ENCODE data around the gene PIM2. TPM values are rescaled to one million over a fixed set of nuclear protein-coding genes. Genes with fewer than 3 reads are reported as not detected.

The PIM2 gene
- polyA plus RNA-seq, 1 experiment, result 8.0 TPM

GRCh38 chrX:48905090-48905790 is 13.6 kb downstream of the PIM2 start:
- ChIA-PET CTCF (interaction anchor here (1.9 kb wide), 1 partner anchor 11 kb away, joined by 7 read pairs; no protein-coding TSS in a partner anchor), POLR2A (no interaction called here)
- H3K4me3 ChIP-seq (ENCODE audit: low read depth, low read length), result no peak overlapping the region
- peaks cover 11% of the 10 kb centered on the region for H3K36me3 ChIP-seq (ENCODE audit: control insufficient read depth, insufficient read depth, low read length)
- no peak for TF ChIP-seq CTCF (IDR thresholded peaks at IDR 0.05; ENCODE audit: insufficient read depth, low read depth, low read length)
- H3K27me3 ChIP-seq (ENCODE audit: control insufficient read depth, insufficient read depth, low read length), result no peaks in the 10 kb centered on the region
- no peak for DNase-seq (ENCODE audit: low read depth)

GRCh38 chrX:48904626-48905025 is 14.2 kb downstream of the PIM2 start:
- H3K36me3 ChIP-seq (ENCODE audit: control insufficient read depth, insufficient read depth, low read length), result peaks cover 11% of the 10 kb centered on the region
- ChIA-PET CTCF (interaction anchor here (1.0 kb wide), 1 partner anchor 110 kb away, joined by 3 read pairs; no protein-coding TSS in a partner anchor), POLR2A (no interaction called here)
- no peaks in the 10 kb centered on the region for H3K27me3 ChIP-seq (ENCODE audit: control insufficient read depth, insufficient read depth, low read length)
- no peak overlapping the region for H3K4me3 ChIP-seq (ENCODE audit: low read depth, low read length)
- no peak for DNase-seq (ENCODE audit: low read depth)
- no peak for TF ChIP-seq CTCF (IDR thresholded peaks at IDR 0.05; ENCODE audit: insufficient read depth, low read depth, low read length)

GRCh38 chrX:48904180-48904579 is 14.6 kb downstream of the PIM2 start:
- POLR2A ChIA-PET, result no interaction called here
- peaks cover 10% of the 10 kb centered on the region for H3K36me3 ChIP-seq (ENCODE audit: control insufficient read depth, insufficient read depth, low read length)
- CTCF ChIA-PET, result interaction anchor here (1.0 kb wide), 1 partner anchor 109 kb away, joined by 3 read pairs; no protein-coding TSS in a partner anchor
- H3K27me3 ChIP-seq (ENCODE audit: control insufficient read depth, insufficient read depth, low read length), result no peaks in the 10 kb centered on the region
- no peak for DNase-seq (ENCODE audit: low read depth)
- no peak overlapping the region for H3K4me3 ChIP-seq (ENCODE audit: low read depth, low read length)
- no peak for TF ChIP-seq CTCF (IDR thresholded peaks at IDR 0.05; ENCODE audit: insufficient read depth, low read depth, low read length)

GRCh38 chrX:48903290-48903689 is 15.5 kb downstream of the PIM2 start:
- Histone ChIP-seq H3K4me3 (ENCODE audit: low read depth, low read length) (no peak overlapping the region), H3K27me3 (ENCODE audit: control insufficient read depth, insufficient read depth, low read length) (no peaks in the 10 kb centered on the region), H3K36me3 (ENCODE audit: control insufficient read depth, insufficient read depth, low read length) (peaks cover 10% of the 10 kb centered on the region)
- ChIA-PET CTCF (interaction anchor here (1.0 kb wide), 1 partner anchor 109 kb away, joined by 3 read pairs; no protein-coding TSS in a partner anchor), POLR2A (no interaction called here)
- no peak for TF ChIP-seq CTCF (IDR thresholded peaks at IDR 0.05; ENCODE audit: insufficient read depth, low read depth, low read length)
- no peak for DNase-seq (ENCODE audit: low read depth)

- TF ChIP-seq CTCF (IDR thresholded peaks at IDR 0.05; ENCODE audit: insufficient read depth, low read depth, low read length), result no peak
- POLR2A ChIA-PET, result no interaction called here
- Histone ChIP-seq H3K4me3 (ENCODE audit: low read depth, low read length) (no peak overlapping the region), H3K27me3 (ENCODE audit: control insufficient read depth, insufficient read depth, low read length) (no peaks in the 10 kb centered on the region), H3K36me3 (ENCODE audit: control insufficient read depth, insufficient read depth, low read length) (peaks cover 10% of the 10 kb centered on the region)
- CTCF ChIA-PET, result no interaction called here
- DNase-seq (ENCODE audit: low read depth), result no peak
Observed at GRCh38 chrX:48902776-48903175, 16.0 kb downstream of the PIM2 start.
